Testis (tissue), 2 donors: Measurements from ENCODE around the gene ADGRB3.

Experiments used
- POLR2A ChIP-seq: fragments of 450-650 bp; IDR thresholded peaks from one replicate; pipeline ENCODE4 v1.6.1; 2017; ENCODE audit warnings: antibody characterized with exemption, mild to moderate bottlenecking, moderate library complexity
- TF ChIP-seq, protein P1 (sequence below), 3 experiments: fragments of 450-650 bp in 2 of 3; fragments of 200-600 bp in 1 of 3; sonication (generic) in 1 of 3; IDR thresholded peaks; one replicate each; pipeline ENCODE4 v1.5.1; 2016 to 2019; ENCODE audit warnings: antibody characterized with exemption in 3 of 3, mild to moderate bottlenecking in 2 of 3, moderate library complexity in 1 of 3

DNA sequence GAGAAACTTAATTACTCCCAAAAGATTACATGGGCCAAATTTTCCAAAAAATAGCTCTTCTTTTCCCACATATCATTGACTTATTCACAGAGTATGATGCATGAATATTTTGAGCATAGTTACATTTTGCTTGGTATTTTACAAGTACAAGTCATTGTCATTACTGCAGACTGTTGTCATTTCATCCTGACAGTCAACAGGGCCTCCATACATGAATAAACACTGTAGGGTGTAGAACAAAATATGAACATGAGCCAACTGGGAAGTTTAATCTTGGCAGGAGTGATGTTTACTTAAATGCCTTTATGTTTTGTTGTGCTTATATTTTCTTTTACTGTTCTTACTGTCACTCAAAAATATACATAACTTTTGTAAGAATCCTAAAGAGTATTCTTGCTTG, 340.7 kb downstream of the ADGRB3 start:
- TF ChIP-seq, protein P1, sequence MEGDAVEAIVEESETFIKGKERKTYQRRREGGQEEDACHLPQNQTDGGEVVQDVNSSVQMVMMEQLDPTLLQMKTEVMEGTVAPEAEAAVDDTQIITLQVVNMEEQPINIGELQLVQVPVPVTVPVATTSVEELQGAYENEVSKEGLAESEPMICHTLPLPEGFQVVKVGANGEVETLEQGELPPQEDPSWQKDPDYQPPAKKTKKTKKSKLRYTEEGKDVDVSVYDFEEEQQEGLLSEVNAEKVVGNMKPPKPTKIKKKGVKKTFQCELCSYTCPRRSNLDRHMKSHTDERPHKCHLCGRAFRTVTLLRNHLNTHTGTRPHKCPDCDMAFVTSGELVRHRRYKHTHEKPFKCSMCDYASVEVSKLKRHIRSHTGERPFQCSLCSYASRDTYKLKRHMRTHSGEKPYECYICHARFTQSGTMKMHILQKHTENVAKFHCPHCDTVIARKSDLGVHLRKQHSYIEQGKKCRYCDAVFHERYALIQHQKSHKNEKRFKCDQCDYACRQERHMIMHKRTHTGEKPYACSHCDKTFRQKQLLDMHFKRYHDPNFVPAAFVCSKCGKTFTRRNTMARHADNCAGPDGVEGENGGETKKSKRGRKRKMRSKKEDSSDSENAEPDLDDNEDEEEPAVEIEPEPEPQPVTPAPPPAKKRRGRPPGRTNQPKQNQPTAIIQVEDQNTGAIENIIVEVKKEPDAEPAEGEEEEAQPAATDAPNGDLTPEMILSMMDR (IDR thresholded peaks at IDR 0.05) = no peak
- TF ChIP-seq POLR2A = no peak
